Activated CD4-positive, alpha-beta memory T cell treated with anti-CD3 and anti-CD28 coated beads, Interleukin-2, amount 10 ng/mL, durations not matched to agents 7 days and 5 days (primary cell): Measurements from ENCODE around the gene SOBP. TPM values are rescaled to one million over a fixed set of nuclear protein-coding genes. Genes with fewer than 3 reads are reported as not detected.

ENCODE experiments used
- CTCF ChIA-PET: fragments of 350-600 bp; sonication (Branson Sonifier 250); formaldehyde crosslinking; loops from one replicate; lab custom pipeline; 2021; ENCODE audit warnings: antibody characterized with exemption, inconsistent platforms; lab: Charles Lee
- POLR2A ChIA-PET: fragments of 350-600 bp; sonication (Branson Sonifier 250); formaldehyde crosslinking; loops from one replicate; lab custom pipeline; 2021; ENCODE audit warnings: antibody characterized with exemption; lab: Charles Lee
- DNase-seq: peaks from one replicate; pipeline ENCODE4 v3.0.0-alpha.2; 2020
- H3K27ac Mint-ChIP-seq: one replicate; pipeline ENCODE4 v1.8.0; 2021; ENCODE audit warnings: mild to moderate bottlenecking, mixed read lengths
- H3K27me3 Mint-ChIP-seq: one replicate; pipeline ENCODE4 v1.8.0; 2021; ENCODE audit warnings: mixed read lengths
- H3K36me3 Mint-ChIP-seq: one replicate; pipeline ENCODE4 v1.8.0; 2021; ENCODE audit warnings: low read depth, mixed read lengths
- H3K4me1 Mint-ChIP-seq: one replicate; pipeline ENCODE4 v1.8.0; 2021; ENCODE audit warnings: mixed read lengths
- H3K4me3 Mint-ChIP-seq: one replicate; pipeline ENCODE4 v1.8.0; 2021; ENCODE audit warnings: mild to moderate bottlenecking, mixed read lengths
- H3K9me3 Mint-ChIP-seq: one replicate; pipeline ENCODE4 v1.8.0; 2021; ENCODE audit warnings: mixed read lengths
- total RNA-seq, 2 experiments: library from RNA; stranded (reverse); gene quantifications; one replicate each; pipeline ENCODE4 v1.2.3, GENCODE V29; 2021

The SOBP gene
- total RNA-seq, 2 experiments from 2014 or later: 0.33 to 0.38 TPM

DNA sequence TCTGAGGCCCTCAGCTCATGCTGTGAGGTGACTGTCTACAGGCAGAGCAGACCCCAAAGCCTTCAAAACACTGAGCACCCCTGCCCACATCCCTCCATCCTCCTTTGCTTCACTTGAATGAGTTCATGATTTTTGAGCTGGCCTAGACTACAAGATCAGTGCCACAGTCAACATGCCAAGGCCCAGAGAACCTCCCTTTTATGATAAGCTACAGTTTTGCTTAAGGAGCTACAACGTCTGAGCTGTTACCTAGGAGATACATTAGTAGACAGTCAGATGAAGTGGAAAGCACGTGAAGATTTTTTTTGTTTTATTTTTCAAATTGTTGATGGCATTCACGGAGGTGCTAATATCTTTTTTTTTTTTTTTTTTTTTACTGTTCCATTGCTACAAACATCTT, 139.0 kb downstream of the SOBP start:
- ChIA-PET CTCF (interaction anchor here (0.6 to 0.7 kb wide), 3 partner anchors 29 to 311 kb away, joined by 3 to 5 read pairs (median 3); no protein-coding TSS in a partner anchor), POLR2A (no interaction called here)
- Mint-ChIP-seq H3K4me1 (peaks cover 3% of the 10 kb centered on the region), H3K27ac (no peak overlapping the region), H3K9me3 (no peaks in the 10 kb centered on the region), H3K27me3 (peaks cover 43% of the 10 kb centered on the region), H3K4me3 (no peak overlapping the region), H3K36me3 (peaks cover 5% of the 10 kb centered on the region)
- no peak for DNase-seq

DNA sequence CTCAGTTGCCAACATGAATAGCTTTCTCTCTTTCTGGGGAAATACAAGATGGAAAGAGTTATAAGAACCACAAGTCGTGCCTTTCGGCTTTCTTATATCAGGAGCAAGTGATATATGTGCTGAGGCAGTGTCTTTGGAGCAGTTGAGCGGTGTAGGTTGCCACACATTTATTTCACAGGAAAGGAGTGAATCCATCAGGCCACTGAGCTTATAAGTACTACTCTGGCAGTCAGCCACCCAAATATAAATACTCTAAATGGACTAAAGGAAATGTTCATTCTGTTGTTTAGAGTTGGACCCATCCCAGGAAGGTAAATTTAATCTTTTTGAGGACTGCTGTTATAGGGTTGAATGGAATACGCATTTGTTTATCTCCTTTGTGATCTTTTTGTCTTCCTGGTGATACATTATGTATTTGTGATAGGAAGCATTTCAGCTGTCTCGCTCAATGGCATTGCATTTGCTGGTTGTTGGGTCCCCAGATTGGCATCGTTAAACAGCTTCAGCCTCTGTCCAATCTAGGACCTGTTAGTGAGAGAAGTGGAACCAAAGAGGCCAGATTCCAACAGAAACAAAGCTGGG, 139.7 kb downstream of the SOBP start:
- POLR2A ChIA-PET: no interaction called here
- no peak for DNase-seq
- no peaks in the 10 kb centered on the region for H3K9me3 Mint-ChIP-seq
- H3K4me3 Mint-ChIP-seq: no peak overlapping the region
- no peak overlapping the region for H3K27ac Mint-ChIP-seq
- peaks cover 6% of the 10 kb centered on the region for H3K4me1 Mint-ChIP-seq
- peaks cover 5% of the 10 kb centered on the region for H3K36me3 Mint-ChIP-seq
- peaks cover 47% of the 10 kb centered on the region for H3K27me3 Mint-ChIP-seq
- CTCF ChIA-PET: interaction anchor here (0.5 to 0.7 kb wide), 3 partner anchors 66 to 548 kb away, joined by 3 to 5 read pairs (median 3); no protein-coding TSS in a partner anchor

DNA sequence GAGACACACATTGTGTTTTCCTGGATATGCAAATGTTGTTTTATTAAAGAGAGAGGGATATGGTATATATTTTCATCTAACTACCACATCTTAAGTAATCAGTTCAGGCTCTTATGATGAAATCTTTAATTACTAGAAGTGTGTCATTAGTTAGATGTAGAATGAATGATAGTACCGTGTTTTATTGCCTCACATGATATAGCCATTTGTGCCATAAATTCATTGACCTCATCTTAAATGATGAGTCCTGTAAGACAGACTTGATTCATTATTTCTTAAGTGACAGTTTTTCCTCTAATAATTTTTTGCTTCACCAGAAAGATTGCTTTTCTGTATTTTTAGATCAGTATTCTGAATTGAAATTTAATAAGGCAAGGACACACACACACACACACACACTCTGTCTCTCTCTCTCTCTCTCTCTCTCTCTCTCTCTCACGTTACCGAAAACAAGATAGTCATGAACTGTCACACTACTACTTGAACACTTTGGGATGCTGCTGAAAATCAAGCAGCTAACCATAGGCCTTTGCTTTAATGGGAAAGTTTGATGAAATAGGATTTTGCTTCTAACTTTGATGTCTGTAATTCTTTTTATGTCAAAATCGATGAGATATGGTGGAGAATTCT, 140.5 kb downstream of the SOBP start:
- no peaks in the 10 kb centered on the region for H3K9me3 Mint-ChIP-seq
- peaks cover 52% of the 10 kb centered on the region for H3K27me3 Mint-ChIP-seq
- POLR2A ChIA-PET: no interaction called here
- no peak overlapping the region for H3K27ac Mint-ChIP-seq
- peaks cover 6% of the 10 kb centered on the region for H3K4me1 Mint-ChIP-seq
- peaks cover 5% of the 10 kb centered on the region for H3K36me3 Mint-ChIP-seq
- no peak for DNase-seq
- no peak overlapping the region for H3K4me3 Mint-ChIP-seq
- CTCF ChIA-PET: interaction anchor here (0.5 kb wide), 1 partner anchor 549 kb away, joined by 3 read pairs; no protein-coding TSS in a partner anchor

DNA sequence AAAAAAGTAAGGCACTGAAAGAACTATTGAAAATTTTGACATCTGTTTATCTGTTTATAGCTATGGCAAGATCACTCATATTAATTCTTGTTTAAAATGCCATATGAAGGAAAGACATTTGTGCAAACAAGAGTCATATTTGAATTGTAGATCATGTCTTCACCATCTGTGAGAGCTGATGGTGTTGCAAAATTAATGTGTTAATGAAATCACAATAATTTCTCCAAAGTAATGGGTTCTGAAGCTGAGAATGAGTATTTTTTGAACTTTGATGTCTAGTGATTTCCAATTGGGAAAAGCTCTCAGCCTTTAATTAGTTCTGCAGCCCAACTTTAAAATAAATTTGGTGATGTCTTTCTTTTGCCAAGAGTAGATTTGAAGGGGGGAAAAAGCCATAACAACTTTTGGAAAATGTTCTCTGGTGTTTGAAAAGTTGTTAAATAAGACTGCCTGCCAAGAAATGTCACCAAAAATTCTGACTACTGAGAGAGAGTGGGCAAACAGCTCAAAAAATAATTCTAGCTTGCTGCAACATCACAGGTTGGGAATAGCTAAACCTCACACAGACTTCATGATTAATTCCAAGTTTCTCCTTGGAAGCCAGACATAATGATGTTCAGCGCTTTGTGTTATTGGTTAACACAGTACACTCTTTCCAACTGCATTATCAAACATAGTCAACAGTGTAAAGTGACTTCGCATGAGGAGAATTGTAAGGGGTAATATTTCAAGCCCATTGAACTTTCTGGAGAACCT, 142.6 kb downstream of the SOBP start:
- H3K27me3 Mint-ChIP-seq: peaks cover 73% of the 10 kb centered on the region
- no peak for DNase-seq
- H3K27ac Mint-ChIP-seq: no peak overlapping the region
- ChIA-PET POLR2A (no interaction called here), CTCF (interaction anchor here (1.0 kb wide), 1 partner anchor 25 kb away, joined by 3 read pairs; no protein-coding TSS in a partner anchor)
- H3K36me3 Mint-ChIP-seq: peaks cover 5% of the 10 kb centered on the region
- H3K4me3 Mint-ChIP-seq: no peak overlapping the region
- H3K9me3 Mint-ChIP-seq: no peaks in the 10 kb centered on the region
- peaks cover 7% of the 10 kb centered on the region for H3K4me1 Mint-ChIP-seq

DNA sequence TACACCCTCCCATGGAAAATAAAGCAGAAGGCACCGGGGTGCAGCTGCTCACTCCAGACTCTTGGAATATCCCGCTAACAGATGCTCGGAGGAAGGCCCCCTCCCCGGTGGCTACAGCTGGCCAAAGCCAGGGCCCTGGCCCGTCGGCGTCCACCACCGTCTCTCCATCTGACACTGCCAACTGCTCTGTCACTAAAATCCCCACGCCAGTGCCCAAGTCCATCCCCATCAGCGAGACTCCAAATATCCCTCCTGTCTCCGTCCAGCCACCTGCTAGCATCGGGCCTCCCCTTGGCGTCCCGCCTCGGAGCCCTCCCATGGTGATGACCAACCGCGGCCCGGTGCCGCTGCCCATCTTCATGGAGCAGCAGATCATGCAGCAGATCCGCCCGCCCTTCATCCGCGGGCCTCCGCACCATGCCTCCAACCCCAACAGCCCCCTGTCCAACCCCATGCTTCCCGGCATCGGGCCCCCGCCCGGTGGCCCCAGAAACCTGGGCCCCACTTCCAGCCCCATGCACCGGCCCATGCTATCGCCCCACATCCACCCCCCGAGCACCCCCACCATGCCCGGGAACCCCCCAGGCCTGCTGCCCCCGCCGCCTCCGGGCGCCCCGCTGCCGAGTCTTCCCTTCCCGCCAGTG, 143.9 kb downstream of the SOBP start:
- no peak for DNase-seq
- POLR2A ChIA-PET: no interaction called here
- Mint-ChIP-seq H3K4me3 (no peak overlapping the region), H3K27ac (no peak overlapping the region), H3K36me3 (peaks cover 5% of the 10 kb centered on the region), H3K4me1 (peaks cover 7% of the 10 kb centered on the region), H3K27me3 (peaks cover 71% of the 10 kb centered on the region), H3K9me3 (no peaks in the 10 kb centered on the region)
- CTCF ChIA-PET: interaction anchor here (1.0 kb wide), 1 partner anchor 24 kb away, joined by 3 read pairs; no protein-coding TSS in a partner anchor

DNA sequence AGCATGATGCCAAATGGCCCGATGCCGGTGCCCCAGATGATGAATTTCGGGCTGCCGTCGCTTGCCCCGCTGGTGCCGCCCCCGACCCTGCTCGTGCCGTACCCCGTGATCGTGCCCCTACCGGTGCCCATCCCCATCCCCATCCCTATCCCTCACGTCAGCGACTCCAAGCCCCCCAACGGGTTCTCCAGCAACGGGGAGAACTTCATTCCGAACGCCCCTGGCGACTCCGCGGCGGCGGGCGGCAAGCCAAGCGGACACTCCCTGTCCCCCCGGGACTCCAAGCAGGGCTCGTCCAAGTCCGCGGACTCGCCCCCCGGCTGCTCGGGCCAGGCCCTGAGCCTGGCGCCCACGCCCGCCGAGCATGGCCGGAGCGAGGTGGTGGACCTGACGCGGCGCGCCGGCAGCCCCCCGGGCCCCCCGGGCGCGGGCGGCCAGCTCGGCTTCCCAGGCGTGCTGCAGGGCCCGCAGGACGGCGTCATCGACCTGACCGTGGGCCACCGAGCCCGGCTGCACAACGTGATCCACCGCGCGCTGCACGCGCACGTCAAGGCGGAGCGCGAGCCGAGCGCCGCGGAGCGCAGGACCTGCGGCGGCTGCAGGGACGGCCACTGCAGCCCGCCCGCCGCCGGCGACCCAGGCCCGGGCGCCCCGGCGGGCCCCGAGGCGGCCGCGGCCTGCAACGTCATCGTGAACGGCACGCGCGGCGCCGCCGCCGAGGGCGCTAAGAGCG, 144.6 kb downstream of the SOBP start:
- H3K27ac Mint-ChIP-seq: no peak overlapping the region
- H3K4me3 Mint-ChIP-seq: no peak overlapping the region
- ChIA-PET POLR2A (no interaction called here), CTCF (no interaction called here)
- H3K36me3 Mint-ChIP-seq: peaks cover 5% of the 10 kb centered on the region
- H3K9me3 Mint-ChIP-seq: no peaks in the 10 kb centered on the region
- no peak for DNase-seq
- H3K27me3 Mint-ChIP-seq: peaks cover 71% of the 10 kb centered on the region
- H3K4me1 Mint-ChIP-seq: peaks cover 7% of the 10 kb centered on the region

DNA sequence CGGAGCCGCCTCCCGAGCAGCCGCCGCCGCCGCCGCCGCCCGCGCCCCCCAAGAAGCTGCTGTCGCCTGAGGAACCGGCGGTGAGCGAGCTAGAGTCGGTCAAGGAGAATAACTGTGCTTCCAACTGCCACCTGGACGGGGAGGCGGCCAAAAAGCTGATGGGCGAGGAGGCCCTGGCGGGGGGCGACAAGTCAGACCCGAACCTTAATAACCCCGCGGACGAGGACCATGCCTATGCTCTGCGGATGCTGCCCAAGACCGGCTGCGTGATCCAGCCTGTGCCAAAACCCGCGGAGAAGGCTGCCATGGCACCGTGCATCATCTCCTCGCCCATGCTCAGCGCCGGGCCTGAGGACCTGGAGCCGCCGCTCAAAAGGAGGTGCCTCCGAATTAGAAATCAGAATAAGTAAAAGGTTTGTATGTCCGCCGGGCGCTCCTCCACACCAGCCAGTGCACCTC, 145.2 kb downstream of the SOBP start:
- no peak for DNase-seq
- no peak overlapping the region for H3K27ac Mint-ChIP-seq
- H3K4me1 Mint-ChIP-seq: peaks cover 7% of the 10 kb centered on the region
- peaks cover 73% of the 10 kb centered on the region for H3K27me3 Mint-ChIP-seq
- peaks cover 5% of the 10 kb centered on the region for H3K36me3 Mint-ChIP-seq
- CTCF ChIA-PET: no interaction called here
- POLR2A ChIA-PET: interaction anchor here (1.0 kb wide), 1 partner anchor 22 kb away, joined by 3 read pairs; no protein-coding TSS in a partner anchor
- H3K9me3 Mint-ChIP-seq: no peaks in the 10 kb centered on the region
- no peak overlapping the region for H3K4me3 Mint-ChIP-seq

DNA sequence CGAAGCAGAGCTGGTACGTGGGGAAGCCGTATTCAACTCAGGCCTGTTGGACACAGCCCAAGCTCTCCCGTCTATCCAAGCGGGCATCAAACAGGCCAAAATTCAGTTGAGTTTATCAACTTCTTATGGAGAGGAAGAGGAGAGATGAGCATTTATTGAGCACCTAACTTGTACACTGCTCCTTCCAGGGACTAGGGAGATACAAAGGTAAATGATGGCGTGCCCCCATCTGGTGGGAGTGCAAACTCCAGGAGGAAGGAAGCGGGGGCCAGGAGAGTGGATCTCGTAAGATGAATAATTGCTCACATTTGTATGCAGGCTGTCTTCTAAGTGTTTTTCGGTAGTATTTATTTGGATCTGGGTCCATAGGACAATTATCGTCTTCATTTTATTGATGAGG, 146.6 kb downstream of the SOBP start:
- DNase-seq: no peak
- POLR2A ChIA-PET: interaction anchor here (1.0 kb wide), 1 partner anchor 15 kb away, joined by 3 read pairs; no protein-coding TSS in a partner anchor
- Mint-ChIP-seq H3K4me1 (peaks cover 7% of the 10 kb centered on the region), H3K27me3 (peaks cover 77% of the 10 kb centered on the region), H3K9me3 (no peaks in the 10 kb centered on the region), H3K36me3 (peaks cover 5% of the 10 kb centered on the region), H3K27ac (no peak overlapping the region), H3K4me3 (no peak overlapping the region)
- CTCF ChIA-PET: no interaction called here

DNA sequence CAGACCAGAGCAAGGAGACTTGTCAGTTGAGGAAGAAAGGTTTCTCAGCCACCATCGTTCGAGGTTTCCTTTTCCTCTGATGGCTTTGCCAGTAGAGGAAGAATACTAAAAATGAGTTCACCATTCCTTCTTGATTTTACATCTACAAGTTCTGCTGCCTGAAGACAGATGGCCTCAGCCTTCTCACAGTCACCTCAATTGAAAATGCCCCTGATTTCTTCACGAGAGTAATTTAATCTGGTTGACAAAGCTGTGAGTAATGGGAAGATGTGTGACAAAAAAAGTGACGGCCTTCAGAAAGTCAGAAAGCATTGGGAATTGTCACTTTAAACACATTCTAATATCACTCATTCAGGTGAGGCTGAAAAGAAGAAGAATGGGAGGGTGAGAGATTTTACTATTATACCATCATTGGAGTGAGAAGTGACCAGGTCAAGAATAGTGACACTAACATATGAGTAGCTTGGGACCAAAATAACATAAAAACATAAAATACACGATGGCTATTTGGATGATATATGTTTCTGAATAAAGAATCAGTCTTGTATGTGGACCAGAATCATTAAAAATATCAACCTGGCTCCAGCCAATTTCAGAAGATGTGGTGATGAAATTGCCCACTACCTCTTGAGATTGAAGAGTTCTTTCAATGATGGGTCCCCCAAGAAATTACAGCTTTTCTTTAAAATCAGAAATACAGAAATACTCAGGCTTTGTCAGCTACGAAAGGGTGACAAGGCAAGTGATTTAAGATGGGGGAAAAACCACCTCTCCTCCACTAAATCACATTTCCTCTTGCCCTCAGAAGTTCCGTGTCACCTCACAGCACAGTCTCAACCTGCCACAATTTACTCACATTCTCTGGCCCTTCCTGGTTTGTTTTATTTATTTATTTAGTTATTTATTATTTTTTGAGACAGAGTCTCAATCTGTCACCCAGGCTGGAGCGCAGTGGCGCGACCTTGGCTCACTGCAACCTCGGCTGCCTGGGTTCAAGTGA, 147.7 kb downstream of the SOBP start:
- Mint-ChIP-seq H3K36me3 (peaks cover 5% of the 10 kb centered on the region), H3K4me3 (no peak overlapping the region), H3K9me3 (no peaks in the 10 kb centered on the region), H3K27me3 (peaks cover 76% of the 10 kb centered on the region), H3K27ac (no peak overlapping the region), H3K4me1 (peaks cover 7% of the 10 kb centered on the region)
- POLR2A ChIA-PET: no interaction called here
- no peak for DNase-seq
- CTCF ChIA-PET: interaction anchor here (0.7 to 1.1 kb wide), 2 partner anchors 18 to 210 kb away, joined by 3 read pairs; no protein-coding TSS in a partner anchor

DNA sequence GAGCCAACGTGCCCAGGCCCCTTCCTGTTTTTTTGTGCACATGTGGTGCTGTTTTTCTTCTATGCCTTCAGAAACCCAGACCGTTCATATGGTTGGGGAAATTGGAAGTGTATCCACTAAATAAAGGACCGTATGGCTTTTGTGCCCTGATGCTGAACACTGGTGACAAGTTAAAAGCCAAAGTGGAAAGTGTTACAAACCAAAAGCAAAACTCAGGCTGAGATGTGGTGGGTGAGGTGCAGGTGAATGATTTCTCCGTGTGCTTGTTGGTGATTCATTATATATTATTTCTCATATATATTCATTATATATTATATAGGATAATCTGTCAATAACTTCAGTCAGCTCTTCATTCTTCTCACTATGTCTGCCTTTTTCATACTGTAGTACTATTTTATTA, 148.6 kb downstream of the SOBP start:
- Mint-ChIP-seq H3K4me3 (no peak overlapping the region), H3K27ac (no peak overlapping the region), H3K36me3 (peaks cover 4% of the 10 kb centered on the region), H3K4me1 (peaks cover 7% of the 10 kb centered on the region), H3K9me3 (no peaks in the 10 kb centered on the region), H3K27me3 (peaks cover 71% of the 10 kb centered on the region)
- no peak for DNase-seq
- ChIA-PET POLR2A (no interaction called here), CTCF (interaction anchor here (0.6 to 1.1 kb wide), 3 partner anchors 11 to 209 kb away, joined by 3 read pairs; no protein-coding TSS in a partner anchor)

DNA sequence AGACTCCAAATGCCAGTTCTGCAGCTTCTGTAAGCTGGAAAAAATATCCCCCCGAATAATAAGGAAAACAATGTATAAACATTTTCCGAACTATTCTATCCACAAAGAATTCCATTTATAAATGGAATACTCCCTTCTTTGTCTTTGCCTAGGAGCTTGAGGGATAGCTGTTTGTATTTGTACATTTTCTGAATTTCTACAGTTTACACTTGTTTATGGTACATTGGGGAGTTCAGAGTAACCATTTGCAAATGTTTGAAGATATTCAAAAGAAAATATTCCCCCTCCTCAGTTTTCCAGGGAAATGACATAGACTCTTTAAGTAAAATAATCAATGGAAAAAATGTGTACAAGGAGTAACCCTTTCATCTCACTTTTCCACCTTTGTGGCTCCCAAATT, 149.6 kb downstream of the SOBP start:
- ChIA-PET POLR2A (no interaction called here), CTCF (no interaction called here)

More for the DNA sequence above, 149.6 kb downstream of the SOBP start:
- Mint-ChIP-seq H3K27ac (no peak overlapping the region), H3K27me3 (peaks cover 69% of the 10 kb centered on the region), H3K9me3 (no peaks in the 10 kb centered on the region), H3K4me3 (no peak overlapping the region), H3K4me1 (peaks cover 1% of the 10 kb centered on the region), H3K36me3 (no peaks in the 10 kb centered on the region)
- no peak for DNase-seq
